ENCODE measurements around the gene PREX1.

Gene PREX1

DNA sequence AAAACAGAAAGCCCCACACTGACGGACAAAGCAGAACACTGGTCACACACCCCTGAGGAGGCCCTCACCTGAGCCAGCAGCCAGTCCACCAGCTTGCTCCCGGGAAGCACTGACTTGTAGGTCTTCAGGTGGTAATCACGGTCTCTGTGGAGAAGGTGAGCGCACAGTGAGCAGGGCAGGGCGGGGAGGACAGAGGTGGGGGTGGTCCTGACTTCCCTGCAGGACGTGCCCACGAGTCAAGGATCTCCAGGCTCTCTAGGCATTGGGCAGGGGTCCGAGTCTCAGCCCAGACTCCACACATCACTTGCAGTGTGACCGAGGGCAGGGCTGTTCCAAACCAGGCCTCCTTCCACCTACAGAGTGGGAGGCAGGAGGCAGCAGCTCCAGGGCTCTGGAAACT is 151.7 kb downstream of the PREX1 start:
- no peak for DNase-seq

DNA sequence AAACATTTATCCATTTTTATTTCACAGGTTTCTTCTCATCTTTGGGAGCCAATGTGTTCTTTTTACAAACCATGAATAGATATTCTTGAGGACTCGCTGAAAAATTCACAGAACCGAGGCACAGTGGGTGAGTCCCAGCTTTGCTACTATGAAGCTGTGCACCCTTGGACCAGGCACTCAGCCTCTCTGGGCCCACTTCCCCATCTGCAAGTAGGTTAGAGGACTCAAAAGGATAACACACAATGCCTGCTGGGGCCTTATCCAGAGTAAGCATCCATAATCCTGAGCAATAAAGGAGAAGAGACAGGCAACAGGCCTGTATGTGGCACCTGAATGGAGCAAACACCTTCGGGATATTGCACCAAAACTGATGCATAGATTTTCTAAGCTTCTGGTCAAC is 153.3 kb downstream of the PREX1 start:
- no peak for DNase-seq

DNA sequence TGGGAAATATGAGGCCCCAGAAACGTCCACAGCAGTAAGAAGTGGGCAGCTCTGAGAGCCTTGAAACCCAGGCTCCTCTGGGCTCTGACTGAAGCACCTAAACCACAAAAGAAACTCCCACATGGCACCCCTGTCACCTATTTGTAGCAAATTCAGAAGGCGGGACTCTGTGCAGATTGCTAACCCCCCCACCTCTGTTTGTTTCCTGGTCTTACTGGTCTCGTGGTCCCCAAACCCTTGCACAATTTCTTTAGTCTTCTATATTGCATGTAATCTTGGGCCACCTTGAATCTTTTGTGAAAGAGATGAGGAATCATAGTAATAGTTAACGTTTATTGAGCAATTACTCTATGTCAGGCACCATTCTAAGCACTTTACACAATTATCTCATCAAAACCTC is 154.3 kb downstream of the PREX1 start:
- no peak for DNase-seq

DNA sequence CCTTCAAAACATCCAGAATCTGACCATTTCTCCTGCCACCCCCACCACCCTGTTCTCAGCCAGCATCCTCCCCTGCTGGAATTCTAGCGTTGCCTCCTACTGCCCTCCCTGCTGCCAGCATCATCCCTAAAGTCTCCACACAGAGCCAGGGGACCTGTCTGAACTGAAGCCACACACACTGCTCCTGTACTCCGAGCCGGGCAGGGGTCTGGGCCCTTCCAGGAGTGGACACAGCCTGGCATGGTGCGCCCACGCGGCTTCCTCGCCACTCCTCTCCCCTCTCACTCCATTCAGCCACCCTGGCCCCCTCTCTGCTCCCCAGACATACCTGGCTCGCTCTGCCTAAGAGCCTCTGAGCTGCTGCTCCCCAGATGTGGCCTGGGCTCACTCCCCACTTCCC is 155.5 kb downstream of the PREX1 start:
- no peak for DNase-seq

DNA sequence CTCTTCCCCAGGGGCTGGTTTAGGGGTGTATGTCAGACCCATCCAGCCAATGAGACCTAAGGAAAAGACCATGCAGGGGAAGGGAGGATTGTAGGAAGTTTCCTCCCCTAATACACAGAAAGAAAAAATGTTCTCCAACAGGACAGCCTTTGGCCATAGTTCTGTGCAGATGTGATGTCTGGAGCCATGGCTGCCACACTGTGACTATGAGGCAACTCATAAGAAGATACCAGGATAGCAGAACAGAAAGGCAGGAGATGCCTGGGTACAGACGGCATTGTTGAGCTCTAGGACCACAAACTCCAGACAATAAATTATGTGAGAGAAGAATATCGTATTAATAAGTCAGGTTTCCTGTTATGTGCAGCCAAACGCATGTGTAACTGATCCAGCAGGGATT is 156.7 kb downstream of the PREX1 start:
- DNase-seq: no peak

DNA sequence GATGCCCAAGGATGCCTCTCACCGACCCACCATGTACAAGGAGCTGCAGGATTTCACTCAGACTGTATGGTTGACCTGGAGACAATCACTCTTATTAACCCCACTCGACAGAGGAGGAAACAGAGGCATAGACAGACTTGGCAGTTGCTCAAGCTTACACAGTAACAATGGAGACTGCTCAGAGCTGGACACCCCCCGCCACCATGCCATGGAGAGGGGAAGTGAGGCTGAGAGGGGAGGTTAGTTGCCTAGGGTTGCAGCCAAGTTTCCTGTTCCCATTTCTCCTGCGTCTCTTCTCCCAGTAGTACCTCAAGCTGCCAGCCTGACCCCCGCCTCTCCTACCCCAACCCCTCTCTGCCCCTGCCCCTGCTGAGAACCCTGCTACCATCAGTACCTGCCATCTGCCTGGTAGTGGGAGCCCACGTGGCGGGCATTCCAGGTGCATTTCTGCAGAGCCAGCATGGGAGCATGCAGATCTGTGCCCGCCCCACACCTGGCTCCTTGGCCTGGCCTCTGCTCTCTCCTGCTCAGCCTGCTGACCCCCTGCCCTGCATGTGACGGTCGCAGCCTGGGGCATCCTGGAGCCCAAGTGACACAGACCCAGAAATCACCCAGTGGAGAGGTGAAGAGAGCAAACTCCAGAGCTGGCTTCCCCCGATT is 157.7 kb downstream of the PREX1 start:
- no peak for DNase-seq

DNA sequence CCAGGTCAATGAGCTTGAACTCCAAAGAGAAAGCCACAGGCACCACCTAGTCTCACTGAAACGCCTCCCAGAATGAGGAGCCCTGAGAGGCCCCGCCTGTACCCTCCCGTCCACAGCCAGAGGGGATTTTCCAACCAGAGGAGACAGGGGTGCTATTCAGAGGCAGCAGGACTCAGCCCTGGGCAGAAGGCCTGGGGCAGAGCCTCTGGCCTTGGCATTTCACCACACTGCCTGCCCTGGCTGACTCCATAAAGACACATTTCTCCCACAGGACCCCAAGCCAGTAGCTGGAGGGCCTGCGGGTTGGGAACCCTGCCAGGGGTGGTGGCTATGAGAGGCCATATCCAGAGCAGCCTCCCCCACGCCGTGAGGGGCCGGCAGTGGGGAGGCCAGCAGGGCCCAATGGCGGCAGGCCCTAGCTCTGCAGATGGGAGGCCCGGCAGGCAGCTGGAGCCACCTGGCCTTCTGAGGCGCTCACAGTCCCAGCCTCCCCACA is 159.3 kb downstream of the PREX1 start:
- DNase-seq: no peak

DNA sequence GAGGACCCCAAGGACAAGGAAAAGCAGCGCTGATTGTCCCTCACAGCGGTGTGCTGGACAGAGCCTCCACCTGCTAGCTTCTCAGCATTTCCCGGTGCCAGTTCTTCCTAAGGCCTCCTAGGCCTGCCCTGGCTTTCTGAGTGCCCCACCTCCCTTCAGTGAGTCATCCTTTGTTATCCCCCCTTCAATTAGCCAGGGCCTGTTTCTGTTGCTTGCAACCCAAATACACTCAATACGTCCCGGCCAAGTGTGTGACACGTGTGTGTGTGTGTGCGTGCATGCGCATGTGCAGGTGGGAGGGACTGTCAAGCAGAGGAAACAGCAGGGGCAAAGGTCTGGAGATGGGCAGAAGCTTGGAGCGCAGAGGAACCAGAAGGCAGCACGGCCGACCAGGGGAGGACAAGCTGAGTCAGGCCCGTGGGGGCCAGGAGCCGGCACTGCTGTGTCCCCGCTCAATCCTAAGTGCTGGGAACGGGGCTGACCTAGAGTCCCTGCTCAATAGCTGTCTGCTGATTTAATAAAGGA is 159.8 kb downstream of the PREX1 start:
- no peak for DNase-seq

DNA sequence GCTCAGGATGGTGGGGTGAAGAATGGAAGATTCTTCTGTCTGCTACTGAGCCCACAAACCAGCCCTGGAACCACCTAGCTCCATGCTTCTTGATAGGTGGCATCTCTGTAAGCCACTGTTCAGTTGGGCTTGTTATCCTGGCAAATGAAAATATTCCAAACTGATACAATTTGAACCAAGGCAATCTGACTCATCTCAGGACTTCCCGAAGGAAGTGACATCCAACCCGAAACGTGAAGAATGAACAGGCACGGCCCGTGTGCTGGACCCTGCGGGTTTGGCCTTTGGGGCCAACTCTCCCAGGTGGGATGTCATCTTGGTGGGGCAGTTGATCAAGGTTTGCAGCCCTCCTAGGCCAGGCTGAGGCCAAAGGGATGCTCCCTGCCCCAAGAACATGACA is 160.3 kb downstream of the PREX1 start:
- no peak for DNase-seq

DNA sequence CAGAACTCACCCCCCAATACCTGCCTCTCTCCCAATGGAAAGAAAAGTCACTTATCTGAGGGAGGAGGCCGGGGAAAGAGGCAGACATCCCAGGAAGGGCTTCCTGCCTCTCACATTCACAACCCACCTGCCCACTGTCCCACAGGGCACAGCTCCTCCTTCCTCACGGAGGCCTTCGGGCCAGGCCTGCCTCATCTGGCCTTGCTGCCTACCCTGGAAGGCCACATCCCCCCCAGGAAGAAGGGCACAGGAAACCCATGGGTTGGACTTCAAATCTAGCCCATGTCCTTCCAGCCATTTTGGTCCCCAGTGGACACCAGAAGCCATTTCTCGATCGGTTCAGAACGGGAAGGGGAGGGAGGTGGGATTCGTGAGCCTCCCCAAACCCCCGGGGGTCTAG is 162.0 kb downstream of the PREX1 start:
- no peak for DNase-seq

DNA sequence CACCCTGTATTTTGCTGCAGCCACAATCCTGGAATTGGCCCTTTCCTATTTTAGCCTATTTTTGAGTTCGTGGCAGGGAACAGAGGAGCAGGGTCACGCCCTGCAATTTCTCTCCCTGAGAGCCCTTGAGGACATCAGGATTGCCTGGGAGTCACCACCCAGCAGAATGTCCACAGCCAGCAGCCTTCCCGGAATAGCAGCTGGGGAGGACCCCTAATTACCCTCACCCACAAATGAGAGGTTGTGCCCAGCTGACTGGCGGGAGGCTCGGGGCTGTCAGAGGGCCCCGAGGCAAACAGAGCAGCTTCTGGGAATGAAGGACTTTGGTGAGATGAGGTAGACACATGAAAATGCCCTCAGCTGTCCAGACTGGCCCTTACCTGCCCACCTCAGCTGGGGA is 165.1 kb downstream of the PREX1 start:
- DNase-seq: no peak

DNA sequence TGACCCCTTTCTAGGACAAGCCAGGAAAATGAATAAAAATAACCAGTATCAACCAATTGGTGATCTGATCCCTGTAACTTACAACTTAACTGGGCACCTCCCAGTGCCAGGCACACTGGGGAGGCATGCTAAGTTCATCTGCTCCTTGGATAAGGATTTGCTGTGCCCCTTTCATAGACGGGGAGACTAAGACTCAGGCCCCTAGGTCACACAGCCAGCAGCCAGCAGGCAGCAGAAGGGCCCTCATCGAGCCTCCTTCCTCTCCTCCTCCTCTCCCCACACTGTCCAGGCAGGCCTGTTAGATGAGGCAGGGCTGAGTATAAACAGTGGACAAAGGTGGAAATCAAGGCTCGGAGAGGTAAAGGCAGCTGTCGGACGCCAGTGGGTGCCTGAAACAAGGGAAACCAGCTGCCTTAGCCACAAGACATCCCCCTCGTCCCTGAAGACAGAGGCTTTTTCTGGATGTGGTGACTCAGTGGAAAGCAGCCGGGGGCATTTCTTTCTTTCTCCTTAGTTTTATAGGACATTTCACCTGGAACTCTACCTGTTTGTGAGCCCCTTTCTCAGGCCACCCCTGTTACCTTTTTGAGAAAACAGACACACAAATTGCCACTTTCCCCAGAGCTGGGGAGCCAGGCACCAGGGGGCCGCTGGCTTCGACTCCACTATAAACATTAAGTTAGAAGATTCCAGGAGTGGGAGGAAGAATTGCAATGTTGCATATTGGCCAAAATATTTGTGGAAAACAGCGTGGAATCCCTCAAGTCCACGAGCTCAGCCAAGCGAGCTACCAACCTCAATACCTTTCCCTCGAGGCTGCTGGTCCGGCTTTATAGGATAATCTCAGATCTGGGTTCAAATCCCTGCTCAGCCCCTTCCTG is 166.0 kb downstream of the PREX1 start:
- DNase-seq: no peak

DNA sequence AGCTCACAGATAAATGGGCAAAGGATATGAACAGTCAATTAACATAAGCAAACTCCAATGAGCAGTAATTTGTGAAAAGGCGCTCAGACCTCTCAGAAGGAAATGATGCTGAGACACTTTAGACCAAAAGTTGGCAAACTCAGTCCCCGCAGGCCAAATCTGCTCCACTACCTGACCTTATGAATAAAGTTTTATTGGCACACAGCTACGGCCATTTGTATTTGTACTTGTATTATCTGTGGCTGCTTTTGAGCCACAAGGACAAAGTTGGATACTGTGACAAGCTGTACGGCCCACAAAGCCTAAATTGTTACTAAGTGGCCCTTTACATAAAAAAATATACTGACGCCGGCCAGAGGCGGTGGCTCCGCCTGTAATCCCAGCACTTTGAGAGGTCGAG is 167.0 kb downstream of the PREX1 start:
- DNase-seq: no peak

DNA sequence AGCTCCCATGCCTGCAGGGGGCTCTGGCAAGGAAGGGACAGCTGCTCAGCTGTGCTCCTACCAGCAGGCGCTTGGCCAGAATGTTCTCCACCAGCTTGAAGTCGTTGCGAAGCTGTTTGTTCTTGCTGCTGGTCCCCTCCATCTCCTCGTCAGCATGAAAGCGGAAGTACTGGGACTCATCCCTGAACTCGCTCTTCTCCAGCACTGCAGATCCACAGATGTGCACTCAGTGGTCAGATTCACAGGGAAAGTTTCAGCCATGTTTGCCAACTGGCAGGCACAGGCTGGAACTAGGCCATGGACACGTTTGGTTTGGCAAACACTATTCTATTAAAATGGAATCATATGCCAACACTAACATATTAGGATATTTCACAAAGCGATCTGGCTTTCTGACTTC is 167.9 kb downstream of the PREX1 start:
- DNase-seq: no peak

DNA sequence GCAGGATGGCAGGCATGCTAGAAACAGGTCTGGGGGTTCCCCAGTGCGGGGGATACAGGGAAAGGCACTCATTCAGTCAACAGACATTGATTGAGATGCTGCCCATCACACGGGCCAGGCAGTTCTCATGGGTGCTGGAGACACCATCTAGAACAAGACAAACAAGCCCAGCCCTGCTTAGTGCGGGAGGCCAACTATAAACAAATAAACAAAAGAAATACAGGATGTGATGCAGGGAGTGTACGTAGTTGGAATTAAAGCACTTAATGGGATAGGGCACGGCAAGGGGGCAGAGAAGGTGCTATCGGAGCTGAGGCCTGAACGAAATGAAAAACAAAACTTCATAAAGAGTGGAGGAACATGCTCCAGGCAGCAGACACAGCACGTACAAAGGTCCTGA is 169.3 kb downstream of the PREX1 start:
- DNase-seq: no peak

DNA sequence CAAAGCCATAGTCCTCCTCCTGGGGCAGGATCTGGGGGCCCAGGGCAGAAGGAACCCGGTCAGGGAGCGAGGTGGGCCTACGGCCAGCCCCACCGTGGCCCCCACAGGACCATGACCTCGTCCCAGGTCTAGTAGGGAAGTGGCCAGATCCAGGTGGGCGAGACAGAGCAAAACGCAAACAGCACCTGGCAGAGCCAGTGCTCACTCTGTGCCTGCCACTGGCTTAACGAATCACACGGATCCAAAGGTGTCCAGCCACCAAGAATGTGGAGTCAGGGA is 169.7 kb downstream of the PREX1 start:
- DNase-seq: no peak

DNA sequence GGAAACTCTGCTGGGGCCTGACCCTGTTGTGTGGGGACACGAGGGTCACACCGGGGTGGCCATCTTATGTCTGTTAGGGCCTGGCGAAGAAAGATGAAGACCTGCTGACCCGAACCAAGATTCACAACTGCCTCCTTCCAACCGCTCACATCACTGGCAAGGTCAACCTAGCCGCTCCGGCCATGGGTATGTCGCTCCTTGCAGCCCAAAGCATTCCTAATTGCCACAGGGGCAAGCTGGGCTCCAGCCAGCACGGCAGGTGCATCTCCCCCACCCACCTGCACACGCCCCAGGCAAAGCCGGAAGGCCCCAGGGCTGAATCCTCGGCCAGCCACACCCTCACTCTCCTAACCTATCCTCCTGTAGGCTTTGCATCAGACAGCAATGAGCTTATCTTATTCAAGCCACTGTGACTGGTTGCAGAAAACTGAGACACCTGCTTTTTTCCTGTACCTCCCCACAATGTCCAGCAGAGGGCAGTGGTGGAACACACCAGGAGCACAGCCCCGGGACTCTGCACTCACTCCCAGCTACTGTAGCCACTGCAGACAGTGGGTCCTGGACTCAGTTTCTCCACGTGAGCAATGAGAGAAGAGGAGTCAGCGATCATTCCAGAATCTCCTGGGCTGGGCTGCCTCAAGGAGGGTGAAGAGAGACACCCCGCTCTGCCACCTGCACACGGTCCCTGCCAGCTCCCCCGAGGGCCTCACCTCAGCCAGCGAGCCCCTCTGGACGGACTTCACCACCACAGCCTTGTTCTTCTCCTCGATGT is 170.2 kb downstream of the PREX1 start:
- no peak for DNase-seq

DNA sequence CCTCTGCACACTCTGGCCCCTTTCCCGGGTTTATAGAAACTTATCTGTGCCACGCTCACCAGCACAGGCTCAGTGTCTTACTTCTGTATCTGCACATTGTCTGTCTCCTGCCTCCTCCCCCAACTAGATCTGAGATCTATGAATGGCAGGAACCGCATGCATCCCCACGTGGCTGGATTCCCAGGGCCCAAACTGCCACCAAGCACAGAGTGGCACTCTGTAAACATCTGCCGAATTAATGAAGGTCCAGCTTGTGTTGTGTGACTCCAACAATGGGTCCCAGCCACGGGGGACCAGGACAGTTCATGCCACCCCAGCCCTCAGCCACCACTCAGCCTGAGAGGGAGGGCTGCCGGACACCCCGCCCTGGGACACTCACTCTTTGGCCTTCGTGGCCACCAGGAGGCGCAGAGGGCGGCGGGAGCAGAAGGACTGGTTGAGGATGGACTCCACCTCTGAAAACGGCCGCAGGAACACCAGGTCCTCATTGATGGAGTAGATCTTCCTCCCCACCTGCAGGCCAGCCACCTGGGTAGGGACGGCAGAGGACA is 171.1 kb downstream of the PREX1 start:
- no peak for DNase-seq

DNA sequence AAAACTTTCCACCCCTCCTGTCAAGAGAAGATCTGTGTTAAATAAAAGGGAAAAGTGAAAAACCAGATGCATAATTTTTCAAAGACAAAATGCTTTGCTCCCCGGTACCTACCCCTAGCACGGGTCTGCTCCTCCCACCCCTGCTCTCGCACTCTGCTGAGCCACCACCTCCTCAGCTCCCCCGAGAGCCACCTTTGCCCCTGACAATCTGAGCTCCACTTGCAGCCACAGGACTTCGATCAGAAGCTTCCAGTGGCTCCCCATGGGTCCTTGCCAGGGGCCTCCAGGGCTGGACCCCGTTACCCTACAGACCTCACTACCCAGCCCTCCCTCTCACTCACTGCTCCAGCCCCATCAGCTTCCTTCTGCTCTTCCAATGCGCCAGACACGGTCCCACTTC is 171.7 kb downstream of the PREX1 start:
- no peak for DNase-seq

DNA sequence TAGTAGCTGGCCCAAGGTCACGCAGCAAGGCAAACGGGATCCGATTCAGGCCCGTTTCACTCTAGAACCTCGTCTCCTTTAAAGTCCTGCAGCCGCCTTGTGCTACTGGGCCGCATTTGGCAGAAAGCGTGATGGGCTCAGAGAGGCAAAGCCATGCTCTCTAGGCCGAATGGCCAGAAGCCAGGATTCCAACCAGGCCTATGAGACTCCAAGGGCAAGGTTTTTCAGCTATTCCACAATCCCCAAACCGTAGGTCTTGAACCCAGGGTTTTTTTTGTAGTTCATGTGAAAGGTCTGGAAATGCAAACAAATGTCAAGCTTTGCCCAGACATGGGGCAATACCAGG is 174.1 kb downstream of the PREX1 start:
- no peak for DNase-seq

DNA sequence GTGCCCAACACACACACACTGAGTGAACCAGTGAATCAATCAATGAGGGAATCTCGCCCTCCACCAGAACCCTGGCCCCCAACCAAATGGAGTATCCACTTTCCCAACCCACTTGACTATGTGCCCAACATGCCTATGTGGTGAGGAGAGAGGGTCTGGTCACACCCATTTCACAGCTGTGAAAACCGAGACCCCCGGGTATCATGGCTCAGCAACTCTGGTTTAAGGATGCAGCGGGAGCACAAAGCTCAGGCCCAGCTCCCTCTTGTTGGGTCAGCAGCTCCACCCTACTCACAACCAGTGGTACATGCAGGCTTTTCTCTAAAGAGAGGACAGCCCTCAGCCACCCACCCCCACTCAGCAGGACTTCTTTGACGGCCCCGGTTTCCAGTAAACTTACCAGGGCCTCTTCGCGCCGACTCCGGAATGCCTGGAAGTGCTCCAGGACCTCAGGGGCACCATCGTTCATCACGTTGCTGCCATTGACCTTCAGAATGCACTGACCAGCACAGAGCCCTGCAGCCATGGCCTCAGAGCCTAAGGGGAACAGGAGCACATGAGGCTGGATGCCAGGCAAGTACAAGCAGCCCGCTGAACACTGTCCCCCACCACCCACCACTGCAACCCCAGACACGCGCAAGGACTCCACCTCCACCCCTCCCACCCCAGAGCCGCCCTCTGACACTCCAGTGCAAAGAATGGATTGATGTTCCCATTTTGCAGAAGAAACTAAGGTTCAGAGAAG is 174.7 kb downstream of the PREX1 start:
- DNase-seq: no peak

DNA sequence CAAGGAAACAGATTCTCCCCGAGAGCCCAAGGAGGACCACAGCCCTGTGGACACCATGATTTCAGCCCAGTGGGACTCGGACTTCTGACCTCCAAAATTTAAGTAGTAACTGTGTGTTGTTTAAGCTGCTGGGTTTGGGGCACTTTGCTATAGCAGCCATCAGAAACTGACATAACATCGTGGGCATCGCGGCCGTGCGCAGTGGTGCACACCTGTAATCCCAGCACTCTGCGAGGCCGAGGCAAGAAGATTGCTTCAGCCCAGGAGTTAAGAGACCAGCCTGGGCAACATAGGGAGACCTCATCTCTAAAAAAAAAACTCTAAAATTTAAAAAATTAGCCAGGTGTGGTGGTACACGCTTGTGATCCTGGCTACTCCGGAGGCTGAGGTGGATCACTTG is 175.8 kb downstream of the PREX1 start:
- no peak for DNase-seq

DNA sequence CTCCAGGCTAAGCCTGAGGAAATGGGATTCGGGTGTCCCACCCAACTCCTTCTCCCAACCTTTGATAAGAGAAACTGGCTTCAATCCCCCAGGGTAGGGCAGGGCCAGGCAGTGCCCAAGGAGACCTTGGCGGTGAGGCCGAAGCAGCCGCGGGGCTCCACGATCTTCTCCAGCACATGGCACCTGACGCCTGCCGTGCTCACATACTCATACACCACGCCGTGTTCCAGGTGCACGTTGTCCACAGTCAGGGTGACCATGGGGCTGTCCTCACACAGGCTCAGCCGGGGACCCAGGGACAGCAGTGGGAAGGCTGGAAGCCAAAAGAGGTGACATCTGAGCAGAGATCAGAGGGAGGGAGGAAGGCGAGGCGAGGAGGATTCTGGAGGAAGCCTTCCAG is 176.5 kb downstream of the PREX1 start:
- no peak for DNase-seq
